Endothelial cell of umbilical vein (primary cell): Measurements from ENCODE around the gene LZTS3. TPM values are rescaled to one million over a fixed set of nuclear protein-coding genes. Genes with fewer than 3 reads are reported as not detected.

Experiments used
- BruUV-seq: library from RNA; stranded (reverse); fragments of 400-500 nt; replicated peaks from 2 replicates; lab custom pipeline; 2021; lab: Mats Ljungman, UMichigan
- CTCF ChIA-PET: fragments of 300-600, 350-600 bp; sonication (Branson Sonifier 250); formaldehyde crosslinking; loops from one replicate; lab custom pipeline; 2021; ENCODE audit warnings: antibody characterized with exemption, inconsistent platforms; lab: Charles Lee
- POLR2A ChIA-PET: fragments of 300-600, 350-600 bp; sonication (Branson Sonifier 250); formaldehyde crosslinking; loops from one replicate; lab custom pipeline; 2021; ENCODE audit warnings: antibody characterized with exemption, inconsistent platforms; lab: Charles Lee
- DNase-seq: peaks from one replicate; pipeline ENCODE4 v3.0.0-alpha.2; 2011; ENCODE audit warnings: low read depth, low spot score
- FAIRE-seq: peaks from 2 replicates; lab custom pipeline; 2011; peaks lifted over from hg19 to GRCh38; lab: Jason Lieb, UNC
- H2AFZ ChIP-seq: 2 replicates; pipeline ENCODE4 v1.6.0; 2012; ENCODE audit warnings: low read depth, low read length, control low read depth, inconsistent platforms
- H3K27ac ChIP-seq: 2 replicates; pipeline ENCODE4 v1.5.1; 2011; ENCODE audit warnings: low read depth, mild to moderate bottlenecking, control low read depth, low read length, moderate library complexity; ENCODE audit not compliant: insufficient read depth
- H3K27me3 ChIP-seq, 2 experiments: 2 replicates each; pipeline versions ENCODE4 v1.6.0 to v1.6.1; 2011; ENCODE audit warnings: low read length in 2 of 2, mixed read lengths in 1 of 2; ENCODE audit not compliant: control insufficient read depth in 2 of 2, insufficient read depth in 2 of 2
- H3K36me3 ChIP-seq, 2 experiments: 2 replicates in 1 of 2; 3 replicates in 1 of 2; pipeline ENCODE4 v1.5.1; 2011; ENCODE audit warnings: low read length in 2 of 2, mild to moderate bottlenecking in 1 of 2, moderate library complexity in 1 of 2; ENCODE audit not compliant: control insufficient read depth in 2 of 2, insufficient read depth in 2 of 2; ENCODE audit errors: extremely low read depth in 1 of 2
- H3K4me1 ChIP-seq: 3 replicates; pipeline ENCODE4 v1.5.1; 2011; ENCODE audit warnings: mild to moderate bottlenecking, low read length; ENCODE audit not compliant: control insufficient read depth, insufficient read depth; ENCODE audit errors: extremely low read depth
- H3K4me2 ChIP-seq: 2 replicates; pipeline ENCODE4 v1.6.1; 2011; ENCODE audit warnings: low read length, control low read depth, mixed read lengths; ENCODE audit not compliant: insufficient read depth
- H3K4me3 ChIP-seq, 3 experiments: fragments of 200-600 bp in 1 of 3; sonication (generic), shearing (Covaris generic) in 1 of 3; replicated peaks in 1 of 3; 2 replicates each; pipeline ENCODE4 v1.5.1; 2011 to 2016; ENCODE audit warnings: control low read depth in 3 of 3, low read length in 3 of 3, mild to moderate bottlenecking in 2 of 3, inconsistent platforms in 1 of 3, low read depth in 1 of 3, moderate library complexity in 1 of 3; ENCODE audit not compliant: insufficient read depth in 1 of 3
- H3K79me2 ChIP-seq: 2 replicates; pipeline ENCODE4 v1.6.0; 2012; ENCODE audit warnings: low read length, inconsistent platforms; ENCODE audit not compliant: control insufficient read depth, insufficient read depth
- H3K9ac ChIP-seq: replicated peaks from 2 replicates; pipeline ENCODE3; 2011; ENCODE audit warnings: low read length, control low read depth; ENCODE audit not compliant: insufficient read depth; ENCODE audit errors: extremely low read depth
- H3K9me1 ChIP-seq: replicated peaks from 3 replicates; pipeline ENCODE4 v1.6.0; 2011; ENCODE audit warnings: mild to moderate bottlenecking, low read length; ENCODE audit not compliant: control insufficient read depth, insufficient read depth; ENCODE audit errors: extremely low read depth
- H3K9me3 ChIP-seq: replicated peaks from 2 replicates; pipeline ENCODE4 v1.5.1; 2012; ENCODE audit warnings: low read length, inconsistent platforms; ENCODE audit not compliant: control insufficient read depth, insufficient read depth
- H4K20me1 ChIP-seq: replicated peaks from 2 replicates; pipeline ENCODE3; 2011; ENCODE audit warnings: mild to moderate bottlenecking, low read length; ENCODE audit not compliant: control insufficient read depth, insufficient read depth; ENCODE audit errors: extremely low read depth
- EZH2 ChIP-seq: IDR thresholded peaks from 2 replicates; pipeline ENCODE4 v1.6.1; 2012; ENCODE audit warnings: borderline replicate concordance, low read depth, mild to moderate bottlenecking, moderate library complexity, low read length, inconsistent platforms; ENCODE audit not compliant: severe bottlenecking
- FOS ChIP-seq: IDR thresholded peaks from 2 replicates; pipeline ENCODE4 v1.6.1; 2011; ENCODE audit warnings: mild to moderate bottlenecking, low read length, moderate library complexity, borderline replicate concordance; ENCODE audit not compliant: insufficient read depth
- GATA2 ChIP-seq: IDR thresholded peaks from 2 replicates; pipeline ENCODE4 v1.7.0; 2011; ENCODE audit warnings: low read depth, mild to moderate bottlenecking, moderate library complexity, mixed read lengths, low read length; ENCODE audit not compliant: insufficient read length, insufficient read depth
- JUN ChIP-seq: IDR thresholded peaks from 2 replicates; pipeline ENCODE4 v1.6.1; 2011; ENCODE audit warnings: borderline replicate concordance, low read depth; ENCODE audit not compliant: insufficient read length, insufficient read depth
- MYC ChIP-seq: IDR thresholded peaks from one replicate; pipeline ENCODE4 v1.6.1; 2011; ENCODE audit warnings: mild to moderate bottlenecking, low read depth, low read length
- POLR2A ChIP-seq: IDR thresholded peaks from 2 replicates; pipeline ENCODE4 v1.6.1; 2012; ENCODE audit warnings: low read depth, mild to moderate bottlenecking, control low read depth, low read length
- POLR2AphosphoS5 ChIP-seq: IDR thresholded peaks from 2 replicates; pipeline ENCODE4 v1.6.1; 2012; ENCODE audit warnings: low read depth, mild to moderate bottlenecking, control low read depth, low read length, moderate library complexity; ENCODE audit not compliant: insufficient read depth
- dilution Hi-C: fragments of 300-500 bp; cut with MboI; formaldehyde crosslinking; loops from one replicate; pipeline ENCODE4 v1.15.0; 2019; ENCODE audit warnings: low sequenced_read_pairs; ENCODE audit not compliant: extremely low pct_ligation_motif_present
- intact Hi-C: fragments of 100-400 bp; cut with micrococcal nuclease; formaldehyde crosslinking; loops from one replicate; pipeline ENCODE4 v1.10.0; 2022
- polyA plus RNA-seq, 4 experiments: library from polyadenylated mRNA; depleted of rRNA in 3 of 4; stranded (reverse) in 3 of 4; unstranded in 1 of 4; fragments of >200 nt; gene quantifications; 2 replicates each; pipeline versions ENCODE4 v1.2.1 to v1.2.3, GENCODE V29; 2011 to 2012; ENCODE audit warnings: missing spikeins in 1 of 4
- total RNA-seq: library from RNA; stranded (reverse); gene quantifications from 2 replicates; pipeline ENCODE4 v1.2.3, GENCODE V29; 2021
- TF ChIP-seq, protein P1 (sequence below): IDR thresholded peaks from 2 replicates; pipeline ENCODE4 v1.6.1; 2011; ENCODE audit not compliant: insufficient read depth, insufficient read length
- TF ChIP-seq, protein P2 (sequence below), 2 donors: IDR thresholded peaks; 1 replicate in 1 of 2; 2 replicates in 1 of 2; pipeline ENCODE4 v1.5.1; 2011; ENCODE audit warnings: low read length in 2 of 2, mild to moderate bottlenecking in 2 of 2, moderate library complexity in 2 of 2, control low read depth in 1 of 2, inconsistent platforms in 1 of 2, low read depth in 1 of 2; ENCODE audit not compliant: insufficient read depth in 1 of 2; ENCODE audit errors: extremely low read depth in 1 of 2

LZTS3 gene
- total and polyA plus RNA-seq, 2 donors (not counting 3 experiments of a cell fraction or from before 2014, with no cell fraction given), result 4.5 to 5.7 TPM

- ChIA-PET CTCF (no interaction called here), POLR2A (interaction anchor here (0.5 kb wide), 1 partner anchor 70 kb away, joined by 3 read pairs; no protein-coding TSS in a partner anchor)
- no peaks in the 10 kb centered on the region for H3K36me3 ChIP-seq
- no peaks in the 10 kb centered on the region for H4K20me1 ChIP-seq
- intact Hi-C loops (no loop called here), dilution Hi-C loops (no loop called here)
- no peak overlapping the region for H2AFZ ChIP-seq
- peaks cover 13% of the 10 kb centered on the region for H3K79me2 ChIP-seq
- no peak overlapping the region for H3K27ac ChIP-seq
- peaks cover 5% of the 10 kb centered on the region for H3K4me1 ChIP-seq
- DNase-seq, result no peak
- no peak overlapping the region for H3K9ac ChIP-seq
- H3K9me3 ChIP-seq, result no peaks in the 10 kb centered on the region
- no peak for FAIRE-seq
- no TSS peak for BruUV-seq
- peaks cover 8 to 9% of the 10 kb centered on the region in 2 experiments for H3K27me3 ChIP-seq
- no peak for TF ChIP-seq MYC
- no peak for TF ChIP-seq POLR2A
- TF ChIP-seq POLR2AphosphoS5, result no peak
- no peak for TF ChIP-seq EZH2
- no peak for TF ChIP-seq FOS
- TF ChIP-seq JUN, result no peak
- TF ChIP-seq, protein P1, sequence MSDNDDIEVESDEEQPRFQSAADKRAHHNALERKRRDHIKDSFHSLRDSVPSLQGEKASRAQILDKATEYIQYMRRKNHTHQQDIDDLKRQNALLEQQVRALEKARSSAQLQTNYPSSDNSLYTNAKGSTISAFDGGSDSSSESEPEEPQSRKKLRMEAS, result no peak
- TF ChIP-seq, protein P2, sequence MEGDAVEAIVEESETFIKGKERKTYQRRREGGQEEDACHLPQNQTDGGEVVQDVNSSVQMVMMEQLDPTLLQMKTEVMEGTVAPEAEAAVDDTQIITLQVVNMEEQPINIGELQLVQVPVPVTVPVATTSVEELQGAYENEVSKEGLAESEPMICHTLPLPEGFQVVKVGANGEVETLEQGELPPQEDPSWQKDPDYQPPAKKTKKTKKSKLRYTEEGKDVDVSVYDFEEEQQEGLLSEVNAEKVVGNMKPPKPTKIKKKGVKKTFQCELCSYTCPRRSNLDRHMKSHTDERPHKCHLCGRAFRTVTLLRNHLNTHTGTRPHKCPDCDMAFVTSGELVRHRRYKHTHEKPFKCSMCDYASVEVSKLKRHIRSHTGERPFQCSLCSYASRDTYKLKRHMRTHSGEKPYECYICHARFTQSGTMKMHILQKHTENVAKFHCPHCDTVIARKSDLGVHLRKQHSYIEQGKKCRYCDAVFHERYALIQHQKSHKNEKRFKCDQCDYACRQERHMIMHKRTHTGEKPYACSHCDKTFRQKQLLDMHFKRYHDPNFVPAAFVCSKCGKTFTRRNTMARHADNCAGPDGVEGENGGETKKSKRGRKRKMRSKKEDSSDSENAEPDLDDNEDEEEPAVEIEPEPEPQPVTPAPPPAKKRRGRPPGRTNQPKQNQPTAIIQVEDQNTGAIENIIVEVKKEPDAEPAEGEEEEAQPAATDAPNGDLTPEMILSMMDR (IDR thresholded peaks at IDR 0.05; ENCODE audit: extremely low read depth in 1 of 2, insufficient read depth in 1 of 2, low read depth in 1 of 2, low read length in 2 of 2), result no peak
- no peak for TF ChIP-seq GATA2
- H3K9me1 ChIP-seq, result no peaks in the 10 kb centered on the region
- H3K4me3 ChIP-seq, result no peak overlapping the region
- no peak overlapping the region for H3K4me2 ChIP-seq
Measured at GRCh38 chr20:3163099-3164042, 10.0 kb downstream of the LZTS3 start.
